ENCODE measurements around the gene THAP9. TPM values are rescaled to one million over a fixed set of nuclear protein-coding genes. Genes with fewer than 3 reads are reported as not detected.

THAP9 gene
- polyA plus RNA-seq, 3 donors: 1.4 to 1.9 (median 1.4) TPM

GRCh38 chr4:82921795-82922194 lies 21.3 kb downstream of the THAP9 start:
- Histone ChIP-seq H2AFZ (ENCODE audit: insufficient read depth, low read depth, low read length, poor library complexity, severe bottlenecking) (no peak overlapping the region), H3K9me3 (replicated peaks in 1 of 2; ENCODE audit: control insufficient read depth in 1 of 2, insufficient read depth in 1 of 2, low read length in 2 of 2) (no peaks in the 10 kb centered on the region), H3K36me3 (replicated peaks in 1 of 2; ENCODE audit: control insufficient read depth in 1 of 2, insufficient read depth in 2 of 2, low read length in 2 of 2) (peaks cover 7 to 38% of the 10 kb centered on the region in 2 donors), H3K4me1 (ENCODE audit: control insufficient read depth in 1 of 2, insufficient read depth in 2 of 2, low read length in 2 of 2) (no peaks in the 10 kb centered on the region), H3K4me2 (replicated peaks; ENCODE audit: extremely low read depth, low read length, poor library complexity, severe bottlenecking) (no peak overlapping the region), H3K4me3 (replicated peaks in 1 of 3; ENCODE audit: low read depth in 2 of 3, low read length in 3 of 3) (no peak overlapping the region), H3K27ac (ENCODE audit: low read depth in 1 of 2, low read length in 2 of 2) (no peak overlapping the region), H3K79me2 (ENCODE audit: insufficient read depth, low read length) (no peaks in the 10 kb centered on the region), H3K27me3 (ENCODE audit: control insufficient read depth in 2 of 2, insufficient read depth in 2 of 2, low read length in 2 of 2) (no peaks in the 10 kb centered on the region), H4K20me1 (ENCODE audit: insufficient read depth, low read length) (no peaks in the 10 kb centered on the region), H3K9ac (ENCODE audit: insufficient read depth, low read length, poor library complexity, severe bottlenecking) (no peak overlapping the region)
- H3K27ac Mint-ChIP-seq: no peak overlapping the region
- H3K36me3 Mint-ChIP-seq: peaks cover 19 to 29% of the 10 kb centered on the region in 2 donors
- no peak for DNase-seq
- H3K4me1 Mint-ChIP-seq: no peaks in the 10 kb centered on the region
- intact Hi-C loops (cut with micrococcal nuclease): no loop called here
- H3K4me3 Mint-ChIP-seq: no peak overlapping the region
- H3K27me3 Mint-ChIP-seq (ENCODE audit: low read depth in 3 of 3): no peaks in the 10 kb centered on the region
- TF ChIP-seq, protein P1, sequence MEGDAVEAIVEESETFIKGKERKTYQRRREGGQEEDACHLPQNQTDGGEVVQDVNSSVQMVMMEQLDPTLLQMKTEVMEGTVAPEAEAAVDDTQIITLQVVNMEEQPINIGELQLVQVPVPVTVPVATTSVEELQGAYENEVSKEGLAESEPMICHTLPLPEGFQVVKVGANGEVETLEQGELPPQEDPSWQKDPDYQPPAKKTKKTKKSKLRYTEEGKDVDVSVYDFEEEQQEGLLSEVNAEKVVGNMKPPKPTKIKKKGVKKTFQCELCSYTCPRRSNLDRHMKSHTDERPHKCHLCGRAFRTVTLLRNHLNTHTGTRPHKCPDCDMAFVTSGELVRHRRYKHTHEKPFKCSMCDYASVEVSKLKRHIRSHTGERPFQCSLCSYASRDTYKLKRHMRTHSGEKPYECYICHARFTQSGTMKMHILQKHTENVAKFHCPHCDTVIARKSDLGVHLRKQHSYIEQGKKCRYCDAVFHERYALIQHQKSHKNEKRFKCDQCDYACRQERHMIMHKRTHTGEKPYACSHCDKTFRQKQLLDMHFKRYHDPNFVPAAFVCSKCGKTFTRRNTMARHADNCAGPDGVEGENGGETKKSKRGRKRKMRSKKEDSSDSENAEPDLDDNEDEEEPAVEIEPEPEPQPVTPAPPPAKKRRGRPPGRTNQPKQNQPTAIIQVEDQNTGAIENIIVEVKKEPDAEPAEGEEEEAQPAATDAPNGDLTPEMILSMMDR (IDR thresholded peaks at IDR 0.05): no peak
- H3K9me3 Mint-ChIP-seq: peaks cover 0 to 2% (median 0%) of the 10 kb centered on the region in 7 donors

GRCh38 chr4:82930848-82931755 lies 30.6 kb downstream of the THAP9 start:
- H3K27me3 Mint-ChIP-seq (ENCODE audit: low read depth in 3 of 3): no peaks in the 10 kb centered on the region
- Histone ChIP-seq H3K4me3 (replicated peaks in 1 of 3; ENCODE audit: low read depth in 2 of 3, low read length in 3 of 3) (no peak overlapping the region), H3K9ac (ENCODE audit: insufficient read depth, low read length, poor library complexity, severe bottlenecking) (no peak overlapping the region), H3K4me2 (replicated peaks; ENCODE audit: extremely low read depth, low read length, poor library complexity, severe bottlenecking) (no peak overlapping the region), H4K20me1 (ENCODE audit: insufficient read depth, low read length) (no peaks in the 10 kb centered on the region), H3K79me2 (ENCODE audit: insufficient read depth, low read length) (no peaks in the 10 kb centered on the region), H3K4me1 (ENCODE audit: control insufficient read depth in 1 of 2, insufficient read depth in 2 of 2, low read length in 2 of 2) (no peaks in the 10 kb centered on the region), H3K27ac (ENCODE audit: low read depth in 1 of 2, low read length in 2 of 2) (peak overlapping the region in 1 of 2 donors; percentile 36), H3K9me3 (replicated peaks in 1 of 2; ENCODE audit: control insufficient read depth in 1 of 2, insufficient read depth in 1 of 2, low read length in 2 of 2) (no peaks in the 10 kb centered on the region), H3K27me3 (ENCODE audit: control insufficient read depth in 2 of 2, insufficient read depth in 2 of 2, low read length in 2 of 2) (no peaks in the 10 kb centered on the region), H2AFZ (ENCODE audit: insufficient read depth, low read depth, low read length, poor library complexity, severe bottlenecking) (no peak overlapping the region), H3K36me3 (replicated peaks in 1 of 2; ENCODE audit: control insufficient read depth in 1 of 2, insufficient read depth in 2 of 2, low read length in 2 of 2) (peaks cover 38 to 73% of the 10 kb centered on the region in 2 donors)
- no CpG with 5 or more reads among the region's 5 CpGs for WGBS (ENCODE audit: insufficient coverage)
- DNase-seq: no peak
- peak overlapping the region in 1 of 7 donors; percentile 54 for H3K27ac Mint-ChIP-seq
- peaks cover 49 to 68% of the 10 kb centered on the region in 2 donors for H3K36me3 Mint-ChIP-seq
- TF ChIP-seq, protein P1 (IDR thresholded peaks at IDR 0.05): no peak
- intact Hi-C loops (cut with micrococcal nuclease): loop anchor here in 1 of 2 donors (10.0 kb wide), 1 partner anchor 86 kb away; no protein-coding TSS in a partner anchor
- H3K4me3 Mint-ChIP-seq: no peak overlapping the region
- peaks cover 1% of the 10 kb centered on the region for H3K4me1 Mint-ChIP-seq
- no peaks in the 10 kb centered on the region for H3K9me3 Mint-ChIP-seq
